K562 (cell line): ENCODE data around the gene CD248. TPM values are rescaled to one million over a fixed set of nuclear protein-coding genes. Genes with fewer than 3 reads are reported as not detected.
"Not testable (repeated sequence)": the region's sequence is repeated elsewhere in the genome, so short reads cannot be mapped to it uniquely, and the experiment has no call there.

Source experiments
- ATAC-seq: fragments of 200-7000 bp; cut with Tn5 transposase; 3 replicates; pipeline ENCODE4 v1.9.1; 2020; ENCODE audit warnings: moderate library complexity
- BruUV-seq: library from RNA; stranded (reverse); fragments of 400-500 nt; replicated peaks from 2 replicates; lab custom pipeline; 2021; lab: Mats Ljungman, UMichigan
- CTCF ChIA-PET: fragments of 300-600 bp; formaldehyde crosslinking; extraction: SDS; loops from one replicate; lab custom pipeline; 2021; ENCODE audit warnings: low intra/inter-chr PET ratio; lab: Yijun Ruan, JAX
- POLR2A ChIA-PET: fragments of 300-600, 350-650 bp; sonication (Branson Sonifier 250); formaldehyde crosslinking; extraction: SDS; loops from one replicate; lab custom pipeline; 2021; ENCODE audit warnings: antibody characterized with exemption, inconsistent platforms; lab: Yijun Ruan, JAX
- DNase-seq, 4 experiments: peaks; one replicate each; pipeline versions ENCODE4 v3.0.0 to v3.0.0-alpha.2; 2011 to 2018; ENCODE audit warnings: low spot score in 3 of 4, mixed read lengths in 3 of 4; ENCODE audit errors: extremely low read depth in 1 of 4
- FAIRE-seq: peaks from 2 replicates; lab custom pipeline; 2011; peaks lifted over from hg19 to GRCh38; lab: Jason Lieb, UNC
- H2AFZ ChIP-seq: 2 replicates; pipeline ENCODE4 v1.6.0; 2011; ENCODE audit warnings: low read depth, low read length, control low read depth, inconsistent platforms
- H3K27ac ChIP-seq: fragments of 200-600 bp; 3 replicates; pipeline ENCODE4 v1.8.0; 2011; ENCODE audit warnings: low read depth, mild to moderate bottlenecking, control low read depth, inconsistent platforms, low read length, moderate library complexity, mixed read lengths; ENCODE audit errors: extremely low read depth
- H3K27me3 ChIP-seq, 2 experiments: fragments of 300-600 bp in 1 of 2; 2 replicates in 1 of 2; 3 replicates in 1 of 2; pipeline versions ENCODE4 v1.6.0 to v1.8.0; 2011; ENCODE audit warnings: inconsistent platforms in 2 of 2, low read length in 2 of 2, mild to moderate bottlenecking in 1 of 2, mixed read lengths in 1 of 2, moderate library complexity in 1 of 2; ENCODE audit not compliant: control insufficient read depth in 2 of 2, insufficient read depth in 2 of 2
- H3K36me3 ChIP-seq: fragments of 300-600 bp; 3 replicates; pipeline ENCODE4 v1.8.0; 2011; ENCODE audit warnings: mild to moderate bottlenecking, low read length, inconsistent platforms; ENCODE audit not compliant: control insufficient read depth, insufficient read depth
- H3K4me1 ChIP-seq, 2 experiments: fragments of 200-600 bp in 1 of 2; replicated peaks in 1 of 2; 2 replicates in 1 of 2; 3 replicates in 1 of 2; pipeline versions ENCODE4 v1.5.1 to v1.8.0; 2011; ENCODE audit warnings: inconsistent platforms in 2 of 2, low read length in 2 of 2, mild to moderate bottlenecking in 1 of 2, mixed read lengths in 1 of 2, moderate library complexity in 1 of 2; ENCODE audit not compliant: control insufficient read depth in 2 of 2, insufficient read depth in 2 of 2
- H3K4me2 ChIP-seq: 2 replicates; pipeline ENCODE4 v1.6.1; 2011; ENCODE audit warnings: low read length, control low read depth, inconsistent platforms, mixed read lengths; ENCODE audit not compliant: insufficient read depth
- H3K4me3 ChIP-seq: fragments of 200-600 bp; sonication (generic), shearing (Covaris generic); 2 replicates; pipeline ENCODE4 v1.5.1; 2016; ENCODE audit warnings: control low read depth, inconsistent platforms
- H3K79me2 ChIP-seq: fragments of 200-600 bp; 3 replicates; pipeline ENCODE4 v1.8.0; 2011; ENCODE audit warnings: low read length, inconsistent platforms; ENCODE audit not compliant: control insufficient read depth, insufficient read depth
- H3K9ac ChIP-seq, 2 experiments: 2 replicates each; pipeline versions ENCODE4 v1.6.0 to v1.6.1; 2011; ENCODE audit warnings: low read depth in 2 of 2, low read length in 2 of 2, control low read depth in 1 of 2, inconsistent platforms in 1 of 2, mild to moderate bottlenecking in 1 of 2, mixed read lengths in 1 of 2; ENCODE audit not compliant: insufficient read depth in 1 of 2
- H3K9me1 ChIP-seq: one replicate; pipeline ENCODE4 v1.6.0; 2011; ENCODE audit warnings: inconsistent platforms, mild to moderate bottlenecking, low read length, moderate library complexity; ENCODE audit not compliant: control insufficient read depth, insufficient read depth
- H3K9me3 ChIP-seq: replicated peaks from 2 replicates; pipeline ENCODE4 v1.5.1; 2011; ENCODE audit warnings: low read depth, low read length, inconsistent platforms; ENCODE audit not compliant: control insufficient read depth, insufficient read depth
- H4K20me1 ChIP-seq: replicated peaks from 2 replicates; pipeline ENCODE4 v1.6.1; 2011; ENCODE audit warnings: low read length, inconsistent platforms, mixed read lengths; ENCODE audit not compliant: control insufficient read depth, insufficient read depth
- WGBS: fragments of 100-300 bp; shearing (Covaris generic); methylation state at CpG from one replicate; pipeline ENCODE4 v1.1.6; 2016; ENCODE audit warnings: low coverage, mixed read lengths; ENCODE audit not compliant: insufficient coverage; ENCODE audit errors: missing lambda C conversion rate; 5-methylcytosine and 5-hydroxymethylcytosine counted together
- in situ Hi-C: fragments of 300-500 bp; cut with MboI; formaldehyde crosslinking; loops from 4 replicates; pipeline ENCODE4 v1.15.0; 2018; ENCODE audit warnings: inconsistent platforms, mixed read lengths
- intact Hi-C: fragments of 100-400 bp; cut with micrococcal nuclease; formaldehyde crosslinking; loops from 2 replicates; pipeline ENCODE4 v1.14.2; 2022
- polyA plus RNA-seq, 8 experiments: library from polyadenylated mRNA; depleted of rRNA in 4 of 8; stranded (reverse) in 5 of 8; unstranded in 3 of 8; fragments of >200 nt; fragmentation: Nextera tagmentation in 2 of 8; fragmentation: Illumina TruSeq in 1 of 8; extraction: Ambion mirVana in 2 of 8; extraction: Trizol in 1 of 8; gene quantifications; 2 replicates each; pipeline versions ENCODE4 v1.2.1 to v1.2.3, GENCODE V29; 2011 to 2014; ENCODE audit warnings: inconsistent platforms in 1 of 8, missing spikeins in 1 of 8
- total RNA-seq, 7 experiments: library from RNA; depleted of rRNA in 6 of 7; stranded (reverse); fragments of >200 nt in 6 of 7; fragmentation: Illumina TruSeq in 2 of 7; extraction: Trizol in 2 of 7; gene quantifications; 2 replicates each; pipeline versions ENCODE4 v1.2.1 to v1.2.3, GENCODE V29; 2011 to 2021; ENCODE audit warnings: low replicate concordance in 1 of 7
- TF ChIP-seq, protein P1 (sequence below): sonication (generic); formaldehyde crosslinking; IDR thresholded peaks from 2 replicates; pipeline ENCODE4 v1.8.1; 2023; ENCODE audit warnings: mild to moderate bottlenecking, missing genetic modification reagents
- TF ChIP-seq, protein P2 (sequence below), 2 experiments: fragments of 450-650 bp; IDR thresholded peaks; 2 replicates each; pipeline ENCODE4 v1.6.1; 2016

CD248 gene
- total and polyA plus RNA-seq, 9 of the 15 experiments (the other 6 are each of a cell fraction or from before 2014, with no cell fraction given): 0.09 TPM; not detected in 8

- H4K20me1 ChIP-seq, H3K9me3 ChIP-seq, DNase-seq, H3K36me3 ChIP-seq, H3K27me3 ChIP-seq, H3K9me1 ChIP-seq, in situ Hi-C loops, H3K79me2 ChIP-seq, BruUV-seq, FAIRE-seq, H3K4me2 ChIP-seq, H3K27ac ChIP-seq, H3K4me3 ChIP-seq, intact Hi-C loops, ATAC-seq: not testable (repeated sequence)
- ChIA-PET POLR2A (interaction anchor here (1.4 to 2.6 kb wide), 5 partner anchors 11 to 52 kb away, joined by 4 to 16 read pairs (median 7); partner anchors contain the start of gene YIF1A), CTCF (interaction anchor here (0.7 to 2.9 kb wide), 6 partner anchors 11 to 384 kb away, joined by 3 to 37 read pairs (median 7); partner anchors contain the start of gene RIN1)
- Histone ChIP-seq H2AFZ (peak overlapping the region; percentile 13; the same call in 1 of the 2 replicates), H3K4me1 (peaks cover 23 to 47% of the 10 kb centered on the region in 2 experiments), H3K9ac (peak overlapping the region in 1 of 2 experiments; percentile 89; a peak in 1 of 4 replicates)
- WGBS: 83% methylated on average over 14 of the region's 18 CpGs
- TF ChIP-seq, protein P1, sequence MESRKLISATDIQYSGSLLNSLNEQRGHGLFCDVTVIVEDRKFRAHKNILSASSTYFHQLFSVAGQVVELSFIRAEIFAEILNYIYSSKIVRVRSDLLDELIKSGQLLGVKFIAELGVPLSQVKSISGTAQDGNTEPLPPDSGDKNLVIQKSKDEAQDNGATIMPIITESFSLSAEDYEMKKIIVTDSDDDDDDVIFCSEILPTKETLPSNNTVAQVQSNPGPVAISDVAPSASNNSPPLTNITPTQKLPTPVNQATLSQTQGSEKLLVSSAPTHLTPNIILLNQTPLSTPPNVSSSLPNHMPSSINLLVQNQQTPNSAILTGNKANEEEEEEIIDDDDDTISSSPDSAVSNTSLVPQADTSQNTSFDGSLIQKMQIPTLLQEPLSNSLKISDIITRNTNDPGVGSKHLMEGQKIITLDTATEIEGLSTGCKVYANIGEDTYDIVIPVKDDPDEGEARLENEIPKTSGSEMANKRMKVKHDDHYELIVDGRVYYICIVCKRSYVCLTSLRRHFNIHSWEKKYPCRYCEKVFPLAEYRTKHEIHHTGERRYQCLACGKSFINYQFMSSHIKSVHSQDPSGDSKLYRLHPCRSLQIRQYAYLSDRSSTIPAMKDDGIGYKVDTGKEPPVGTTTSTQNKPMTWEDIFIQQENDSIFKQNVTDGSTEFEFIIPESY: peak; percentile 34; the same call in 1 of the 2 replicates
- TF ChIP-seq, protein P2, sequence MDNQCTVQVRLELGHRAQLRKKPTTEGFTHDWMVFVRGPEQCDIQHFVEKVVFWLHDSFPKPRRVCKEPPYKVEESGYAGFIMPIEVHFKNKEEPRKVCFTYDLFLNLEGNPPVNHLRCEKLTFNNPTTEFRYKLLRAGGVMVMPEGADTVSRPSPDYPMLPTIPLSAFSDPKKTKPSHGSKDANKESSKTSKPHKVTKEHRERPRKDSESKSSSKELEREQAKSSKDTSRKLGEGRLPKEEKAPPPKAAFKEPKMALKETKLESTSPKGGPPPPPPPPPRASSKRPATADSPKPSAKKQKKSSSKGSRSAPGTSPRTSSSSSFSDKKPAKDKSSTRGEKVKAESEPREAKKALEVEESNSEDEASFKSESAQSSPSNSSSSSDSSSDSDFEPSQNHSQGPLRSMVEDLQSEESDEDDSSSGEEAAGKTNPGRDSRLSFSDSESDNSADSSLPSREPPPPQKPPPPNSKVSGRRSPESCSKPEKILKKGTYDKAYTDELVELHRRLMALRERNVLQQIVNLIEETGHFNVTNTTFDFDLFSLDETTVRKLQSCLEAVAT (IDR thresholded peaks at IDR 0.05): peak in 1 of 2 experiments; percentile 71; a peak in 1 of 4 replicates
Observed at GRCh38 chr11:66310803-66311440, 5.9 kb downstream of the CD248 start.
